Hepatocyte (in vitro differentiated cells): ENCODE measurements around the gene DDN. TPM values are rescaled to one million over a fixed set of nuclear protein-coding genes. Genes with fewer than 3 reads are reported as not detected.

Source experiments
- DNase-seq: peaks from one replicate; pipeline ENCODE4 v3.0.0-alpha.2; 2016; ENCODE audit warnings: low spot score
- H2AFZ ChIP-seq: fragments of 200-600 bp; sonication (generic); 2 replicates; pipeline ENCODE4 v1.6.0; 2016; ENCODE audit warnings: antibody characterized with exemption, mild to moderate bottlenecking
- H3K27ac ChIP-seq: fragments of 200-600 bp; sonication (generic); 2 replicates; pipeline ENCODE4 v1.5.1; 2016; ENCODE audit warnings: mild to moderate bottlenecking
- H3K27me3 ChIP-seq: fragments of 200-600 bp; sonication (generic); 2 replicates; pipeline ENCODE4 v1.6.1; 2016
- H3K36me3 ChIP-seq: fragments of 200-600 bp; sonication (generic); replicated peaks from 2 replicates; pipeline ENCODE4 v1.5.1; 2016; ENCODE audit warnings: low read depth; ENCODE audit not compliant: insufficient read depth
- H3K4me1 ChIP-seq: fragments of 200-600 bp; sonication (generic); 2 replicates; pipeline ENCODE4 v1.5.1; 2016; ENCODE audit warnings: mild to moderate bottlenecking, moderate library complexity; ENCODE audit not compliant: insufficient read depth
- H3K4me2 ChIP-seq: fragments of 200-600 bp; sonication (generic); 2 replicates; pipeline ENCODE4 v1.6.0; 2016
- H3K4me3 ChIP-seq: fragments of 200-600 bp; sonication (generic); 2 replicates; pipeline ENCODE4 v1.5.1; 2016; ENCODE audit warnings: mild to moderate bottlenecking
- H3K79me2 ChIP-seq: fragments of 200-600 bp; sonication (generic); 2 replicates; pipeline ENCODE4 v1.6.0; 2017; ENCODE audit warnings: mild to moderate bottlenecking
- H3K9me2 ChIP-seq: fragments of 200-600 bp; sonication (generic); replicated peaks from 2 replicates; pipeline ENCODE4 v1.6.0; 2017; ENCODE audit warnings: mild to moderate bottlenecking; ENCODE audit not compliant: insufficient read depth
- H3K9me3 ChIP-seq: fragments of 200-600 bp; sonication (generic); 2 replicates; pipeline ENCODE4 v1.5.1; 2016; ENCODE audit warnings: low read depth, mild to moderate bottlenecking
- H4K20me1 ChIP-seq: fragments of 200-600 bp; sonication (generic); 2 replicates; pipeline ENCODE4 v1.6.0; 2016; ENCODE audit warnings: mild to moderate bottlenecking; ENCODE audit not compliant: insufficient read depth, poor library complexity, severe bottlenecking
- EZH2 ChIP-seq: fragments of 200-600 bp; sonication (generic); IDR thresholded peaks from 2 replicates; pipeline ENCODE4 v1.6.1; 2016; ENCODE audit warnings: antibody characterized with exemption, mild to moderate bottlenecking, borderline replicate concordance
- EZH2phosphoT487 ChIP-seq: fragments of 200-600 bp; sonication (generic); IDR thresholded peaks from one replicate; pipeline ENCODE4 v1.6.1; 2018; ENCODE audit warnings: antibody characterized with exemption, mild to moderate bottlenecking, low read depth, moderate library complexity; ENCODE audit not compliant: unreplicated experiment, severe bottlenecking
- WGBS: methylation state at CpG from one replicate; pipeline ENCODE4 v1.1.6; 2016; ENCODE audit warnings: low lambda C conversion rate; ENCODE audit errors: missing lambda C conversion rate; 5-methylcytosine and 5-hydroxymethylcytosine counted together
- polyA plus RNA-seq: library from polyadenylated mRNA; unstranded; fragments of >200 nt; fragmentation: Nextera tagmentation; extraction: Ambion mirVana; gene quantifications from 2 replicates; pipeline ENCODE4 v1.2.1, GENCODE V29; 2016
- total RNA-seq: library from RNA; depleted of rRNA; stranded (reverse); fragments of >200 nt; gene quantifications from 2 replicates; pipeline ENCODE4 v1.2.3, GENCODE V29; 2014
- TF ChIP-seq, protein P1 (sequence below): fragments of 200-600 bp; sonication (generic); IDR thresholded peaks from 2 replicates; pipeline ENCODE4 v1.5.1; 2016; ENCODE audit warnings: antibody characterized with exemption, mild to moderate bottlenecking; ENCODE audit not compliant: poor library complexity

The DDN gene
- total and polyA plus RNA-seq, 2 experiments from 2014 or later = 0.10 TPM; not detected in 1

GRCh38 chr12:49022558-49023178 is 23.5 kb upstream of the DDN start:
- H4K20me1 ChIP-seq = no peaks in the 10 kb centered on the region
- 98% methylated on average over 15 of the region's 15 CpGs for WGBS
- H3K27ac ChIP-seq = no peak overlapping the region
- H3K4me2 ChIP-seq = no peak overlapping the region
- H2AFZ ChIP-seq = no peak overlapping the region
- H3K36me3 ChIP-seq = no peaks in the 10 kb centered on the region
- no peaks in the 10 kb centered on the region for H3K9me2 ChIP-seq
- no peak for DNase-seq
- TF ChIP-seq EZH2phosphoT487 (no peak), EZH2 (no peak)
- TF ChIP-seq, protein P1, sequence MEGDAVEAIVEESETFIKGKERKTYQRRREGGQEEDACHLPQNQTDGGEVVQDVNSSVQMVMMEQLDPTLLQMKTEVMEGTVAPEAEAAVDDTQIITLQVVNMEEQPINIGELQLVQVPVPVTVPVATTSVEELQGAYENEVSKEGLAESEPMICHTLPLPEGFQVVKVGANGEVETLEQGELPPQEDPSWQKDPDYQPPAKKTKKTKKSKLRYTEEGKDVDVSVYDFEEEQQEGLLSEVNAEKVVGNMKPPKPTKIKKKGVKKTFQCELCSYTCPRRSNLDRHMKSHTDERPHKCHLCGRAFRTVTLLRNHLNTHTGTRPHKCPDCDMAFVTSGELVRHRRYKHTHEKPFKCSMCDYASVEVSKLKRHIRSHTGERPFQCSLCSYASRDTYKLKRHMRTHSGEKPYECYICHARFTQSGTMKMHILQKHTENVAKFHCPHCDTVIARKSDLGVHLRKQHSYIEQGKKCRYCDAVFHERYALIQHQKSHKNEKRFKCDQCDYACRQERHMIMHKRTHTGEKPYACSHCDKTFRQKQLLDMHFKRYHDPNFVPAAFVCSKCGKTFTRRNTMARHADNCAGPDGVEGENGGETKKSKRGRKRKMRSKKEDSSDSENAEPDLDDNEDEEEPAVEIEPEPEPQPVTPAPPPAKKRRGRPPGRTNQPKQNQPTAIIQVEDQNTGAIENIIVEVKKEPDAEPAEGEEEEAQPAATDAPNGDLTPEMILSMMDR = no peak
- H3K4me1 ChIP-seq = peaks cover 7% of the 10 kb centered on the region
- no peak overlapping the region for H3K4me3 ChIP-seq
- no peaks in the 10 kb centered on the region for H3K27me3 ChIP-seq
- H3K9me3 ChIP-seq = no peaks in the 10 kb centered on the region
- H3K79me2 ChIP-seq = no peaks in the 10 kb centered on the region

- H3K9me2 ChIP-seq = no peaks in the 10 kb centered on the region
- H2AFZ ChIP-seq = no peak overlapping the region
- H4K20me1 ChIP-seq = no peaks in the 10 kb centered on the region
- H3K4me1 ChIP-seq = peaks cover 16% of the 10 kb centered on the region
- no peaks in the 10 kb centered on the region for H3K36me3 ChIP-seq
- peaks cover 12% of the 10 kb centered on the region for H3K79me2 ChIP-seq
- WGBS = 90% methylated on average over 11 of the region's 11 CpGs
- no peak overlapping the region for H3K27ac ChIP-seq
- no peak overlapping the region for H3K4me2 ChIP-seq
- H3K4me3 ChIP-seq = no peak overlapping the region
- TF ChIP-seq EZH2 = no peak
- TF ChIP-seq EZH2phosphoT487 = no peak
- TF ChIP-seq, protein P1 = no peak
- no peaks in the 10 kb centered on the region for H3K9me3 ChIP-seq
- DNase-seq = no peak
- H3K27me3 ChIP-seq = no peaks in the 10 kb centered on the region
Measured at GRCh38 chr12:49021292-49021915, 22.2 kb upstream of the DDN start.

DNA sequence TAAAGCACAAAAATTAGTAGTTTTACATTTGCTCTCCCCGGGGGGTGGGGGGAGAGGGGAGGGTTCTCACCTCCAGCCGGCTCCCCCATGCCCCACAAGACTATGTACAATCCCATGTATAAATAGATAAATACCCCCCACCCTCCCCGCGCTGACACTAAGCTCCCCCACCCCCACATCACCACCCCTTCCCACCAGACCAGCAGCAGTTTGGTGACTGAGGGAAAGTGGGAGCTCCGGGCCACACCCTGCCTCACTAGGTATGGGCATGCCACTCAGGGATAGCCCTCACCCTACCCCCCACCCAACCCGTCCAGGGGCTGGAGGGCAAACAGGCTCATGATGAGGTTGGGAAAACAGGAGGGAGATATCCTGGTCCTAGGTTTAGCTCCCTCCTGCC is 21.3 kb upstream of the DDN start:
- H4K20me1 ChIP-seq = no peaks in the 10 kb centered on the region
- no peak overlapping the region for H3K4me2 ChIP-seq
- no peaks in the 10 kb centered on the region for H3K9me3 ChIP-seq
- H3K4me3 ChIP-seq = no peak overlapping the region
- H3K9me2 ChIP-seq = no peaks in the 10 kb centered on the region
- TF ChIP-seq EZH2phosphoT487 (no peak), EZH2 (no peak)
- TF ChIP-seq, protein P1 = no peak
- H3K79me2 ChIP-seq = peaks cover 16% of the 10 kb centered on the region
- H2AFZ ChIP-seq = no peak overlapping the region
- WGBS = 88% methylated on average over 4 of the region's 6 CpGs
- peaks cover 16% of the 10 kb centered on the region for H3K4me1 ChIP-seq
- no peak for DNase-seq
- no peaks in the 10 kb centered on the region for H3K36me3 ChIP-seq
- no peak overlapping the region for H3K27ac ChIP-seq
- no peaks in the 10 kb centered on the region for H3K27me3 ChIP-seq
